Activated CD4-positive, alpha-beta memory T cell treated with anti-CD3 and anti-CD28 coated beads for 36 hours (primary cell): ENCODE measurements around the gene URB2. TPM values are rescaled to one million over a fixed set of nuclear protein-coding genes. Genes with fewer than 3 reads are reported as not detected.
"Not testable (repeated sequence)": the region's sequence is repeated elsewhere in the genome, so short reads cannot be mapped to it uniquely, and the experiment has no call there.

ENCODE experiments used
- CTCF ChIA-PET: fragments of 350-600 bp; sonication (Branson Sonifier 250); formaldehyde crosslinking; loops from one replicate; lab custom pipeline; 2021; ENCODE audit warnings: antibody characterized with exemption, inconsistent platforms; lab: Charles Lee
- POLR2A ChIA-PET: fragments of 350-600 bp; sonication (Branson Sonifier 250); formaldehyde crosslinking; loops from one replicate; lab custom pipeline; 2021; ENCODE audit warnings: antibody characterized with exemption; lab: Charles Lee
- DNase-seq: peaks from one replicate; pipeline ENCODE4 v3.0.0-alpha.2; 2020
- H3K27ac Mint-ChIP-seq: one replicate; pipeline ENCODE4 v1.8.0; 2021; ENCODE audit warnings: mixed read lengths
- H3K27me3 Mint-ChIP-seq: one replicate; pipeline ENCODE4 v1.8.0; 2021; ENCODE audit warnings: mixed read lengths
- H3K36me3 Mint-ChIP-seq: one replicate; pipeline ENCODE4 v1.8.0; 2021; ENCODE audit warnings: mixed read lengths
- H3K4me1 Mint-ChIP-seq: one replicate; pipeline ENCODE4 v1.8.0; 2021; ENCODE audit warnings: low read depth, mixed read lengths
- H3K4me3 Mint-ChIP-seq: one replicate; pipeline ENCODE4 v1.8.0; 2021; ENCODE audit warnings: mild to moderate bottlenecking, mixed read lengths
- H3K9me3 Mint-ChIP-seq: one replicate; pipeline ENCODE4 v1.8.0; 2021; ENCODE audit warnings: mixed read lengths
- intact Hi-C: fragments of 100-400 bp; cut with micrococcal nuclease; formaldehyde crosslinking; loops from one replicate; pipeline ENCODE4 v1.15.1; 2023
- total RNA-seq, 2 experiments: library from RNA; stranded (reverse); gene quantifications; one replicate each; pipeline ENCODE4 v1.2.3, GENCODE V29; 2021

URB2 gene
- total RNA-seq, 2 experiments from 2014 or later = 13.8 to 14.6 TPM

GRCh38 chr1:229595876-229596275, 30.2 kb upstream of the URB2 start:
- CTCF ChIA-PET, H3K4me3 Mint-ChIP-seq, intact Hi-C loops, H3K27ac Mint-ChIP-seq, H3K27me3 Mint-ChIP-seq, H3K9me3 Mint-ChIP-seq, DNase-seq: not testable (repeated sequence)
- peaks cover 27% of the 10 kb centered on the region for H3K36me3 Mint-ChIP-seq
- POLR2A ChIA-PET = interaction anchor here (0.6 kb wide), 1 partner anchor 17 kb away, joined by 7 read pairs; no protein-coding TSS in a partner anchor
- H3K4me1 Mint-ChIP-seq = peaks cover 17% of the 10 kb centered on the region

- no peak for DNase-seq
- Mint-ChIP-seq H3K27me3 (no peaks in the 10 kb centered on the region), H3K9me3 (no peaks in the 10 kb centered on the region), H3K27ac (no peak overlapping the region), H3K4me3 (no peak overlapping the region), H3K4me1 (peaks cover 17% of the 10 kb centered on the region), H3K36me3 (peaks cover 34% of the 10 kb centered on the region)
- POLR2A ChIA-PET = no interaction called here
- CTCF ChIA-PET = no interaction called here
- intact Hi-C loops = no loop called here
Measured at GRCh38 chr1:229596925-229597699, 28.9 kb upstream of the URB2 start.

GRCh38 chr1:229597877-229598276, 28.2 kb upstream of the URB2 start:
- Mint-ChIP-seq H3K27ac (no peak overlapping the region), H3K36me3 (peaks cover 41% of the 10 kb centered on the region), H3K4me1 (peaks cover 17% of the 10 kb centered on the region), H3K9me3 (no peaks in the 10 kb centered on the region), H3K4me3 (no peak overlapping the region), H3K27me3 (no peaks in the 10 kb centered on the region)
- intact Hi-C loops = no loop called here
- DNase-seq = no peak
- ChIA-PET CTCF (no interaction called here), POLR2A (interaction anchor here (0.6 kb wide), 1 partner anchor 113 kb away, joined by 5 read pairs; no protein-coding TSS in a partner anchor)

- peaks cover 39% of the 10 kb centered on the region for H3K36me3 Mint-ChIP-seq
Measured at GRCh38 chr1:229599218-229599954, 26.7 kb upstream of the URB2 start.

GRCh38 chr1:229600229-229600628, 25.8 kb upstream of the URB2 start:
- intact Hi-C loops = no loop called here
- Mint-ChIP-seq H3K27me3 (no peaks in the 10 kb centered on the region), H3K4me3 (no peak overlapping the region), H3K9me3 (no peaks in the 10 kb centered on the region), H3K36me3 (peaks cover 38% of the 10 kb centered on the region), H3K27ac (no peak overlapping the region), H3K4me1 (peaks cover 17% of the 10 kb centered on the region)
- POLR2A ChIA-PET = no interaction called here
- CTCF ChIA-PET = interaction anchor here (0.7 kb wide), 1 partner anchor 35 kb away, joined by 3 read pairs; no protein-coding TSS in a partner anchor
- DNase-seq = no peak

More at GRCh38 chr1:229599218-229599954, 26.7 kb upstream of the URB2 start:
- Mint-ChIP-seq H3K27ac (no peak overlapping the region), H3K27me3 (no peaks in the 10 kb centered on the region), H3K4me3 (no peak overlapping the region), H3K9me3 (no peaks in the 10 kb centered on the region), H3K4me1 (peaks cover 17% of the 10 kb centered on the region)
- ChIA-PET POLR2A (no interaction called here), CTCF (no interaction called here)
- intact Hi-C loops = no loop called here
- no peak for DNase-seq

- ChIA-PET CTCF (no interaction called here), POLR2A (no interaction called here)
- Mint-ChIP-seq H3K9me3 (no peaks in the 10 kb centered on the region), H3K4me1 (peaks cover 16% of the 10 kb centered on the region), H3K27ac (no peak overlapping the region), H3K36me3 (peaks cover 53% of the 10 kb centered on the region), H3K4me3 (no peak overlapping the region), H3K27me3 (no peaks in the 10 kb centered on the region)
- no peak for DNase-seq
- intact Hi-C loops = no loop called here
Measured at GRCh38 chr1:229603371-229604005, 22.6 kb upstream of the URB2 start.

- H3K9me3 Mint-ChIP-seq = no peaks in the 10 kb centered on the region
- H3K4me3 Mint-ChIP-seq = no peak overlapping the region
- ChIA-PET POLR2A (no interaction called here), CTCF (no interaction called here)
- H3K4me1 Mint-ChIP-seq = peaks cover 12% of the 10 kb centered on the region
- H3K36me3 Mint-ChIP-seq = peaks cover 65% of the 10 kb centered on the region
- H3K27ac Mint-ChIP-seq = no peak overlapping the region
- no peak for DNase-seq
- no peaks in the 10 kb centered on the region for H3K27me3 Mint-ChIP-seq
- intact Hi-C loops = no loop called here
Measured at GRCh38 chr1:229607370-229607769, 18.7 kb upstream of the URB2 start.

GRCh38 chr1:229608590-229608989, 17.5 kb upstream of the URB2 start:
- CTCF ChIA-PET = no interaction called here
- peaks cover 64% of the 10 kb centered on the region for H3K36me3 Mint-ChIP-seq
- H3K27me3 Mint-ChIP-seq = no peaks in the 10 kb centered on the region
- intact Hi-C loops = no loop called here
- H3K4me3 Mint-ChIP-seq = no peak overlapping the region
- no peaks in the 10 kb centered on the region for H3K9me3 Mint-ChIP-seq
- POLR2A ChIA-PET = no interaction called here
- H3K4me1 Mint-ChIP-seq = peaks cover 12% of the 10 kb centered on the region
- no peak for DNase-seq
- H3K27ac Mint-ChIP-seq = no peak overlapping the region

- Mint-ChIP-seq H3K36me3 (peaks cover 35% of the 10 kb centered on the region), H3K4me1 (peaks cover 13% of the 10 kb centered on the region), H3K27ac (no peak overlapping the region), H3K4me3 (no peak overlapping the region), H3K27me3 (no peaks in the 10 kb centered on the region), H3K9me3 (no peaks in the 10 kb centered on the region)
- DNase-seq = no peak
- POLR2A ChIA-PET = no interaction called here
- CTCF ChIA-PET = no interaction called here
- intact Hi-C loops = no loop called here
Measured at GRCh38 chr1:229613938-229614337, 12.1 kb upstream of the URB2 start.

GRCh38 chr1:229614701-229615100, 11.3 kb upstream of the URB2 start:
- intact Hi-C loops = no loop called here
- H3K27me3 Mint-ChIP-seq = no peaks in the 10 kb centered on the region
- no peak for DNase-seq
- H3K4me1 Mint-ChIP-seq = peaks cover 20% of the 10 kb centered on the region
- peaks cover 29% of the 10 kb centered on the region for H3K36me3 Mint-ChIP-seq
- H3K4me3 Mint-ChIP-seq = no peak overlapping the region
- CTCF ChIA-PET = no interaction called here
- H3K27ac Mint-ChIP-seq = no peak overlapping the region
- no peaks in the 10 kb centered on the region for H3K9me3 Mint-ChIP-seq
- POLR2A ChIA-PET = interaction anchor here (0.8 kb wide), 1 partner anchor 56 kb away, joined by 3 read pairs; the partner anchor contains the start of gene ABCB10

GRCh38 chr1:229617351-229618100, 8.5 kb upstream of the URB2 start:
- peaks cover 5% of the 10 kb centered on the region for H3K36me3 Mint-ChIP-seq
- intact Hi-C loops = no loop called here
- ChIA-PET POLR2A (interaction anchor here (0.9 kb wide), 1 partner anchor 10 kb away, joined by 3 read pairs; no protein-coding TSS in a partner anchor), CTCF (no interaction called here)
- H3K4me1 Mint-ChIP-seq = peaks cover 41% of the 10 kb centered on the region
- H3K9me3 Mint-ChIP-seq = no peaks in the 10 kb centered on the region
- no peak overlapping the region for H3K4me3 Mint-ChIP-seq
- no peak overlapping the region for H3K27ac Mint-ChIP-seq
- H3K27me3 Mint-ChIP-seq = no peaks in the 10 kb centered on the region
- no peak for DNase-seq
